HEK293 (cell line): ENCODE results near the gene RASA3.

Experiments used
- CTCF ChIA-PET: fragments of 350-600 bp; formaldehyde crosslinking; extraction: SDS; loops from one replicate; lab custom pipeline; 2021; ENCODE audit warnings: antibody characterized with exemption; lab: Yijun Ruan, JAX
- POLR2A ChIA-PET: fragments of 300-600 bp; formaldehyde crosslinking; extraction: SDS; loops from one replicate; lab custom pipeline; 2020; ENCODE audit warnings: antibody characterized with exemption, inconsistent platforms; lab: Yijun Ruan, JAX
- H3K27ac ChIP-seq: fragments of 200-500 bp; sonication (Bioruptor generic); 2 replicates; pipeline ENCODE4 v1.5.1; 2014; ENCODE audit warnings: low read depth, low read length, control low read depth, inconsistent platforms; ENCODE audit errors: extremely low read depth
- H3K36me3 ChIP-seq, 2 experiments: fragments of 200-500 bp in 1 of 2; sonication (Bioruptor generic) in 1 of 2; 1 replicate in 1 of 2; 2 replicates in 1 of 2; pipeline ENCODE4 v1.5.1; 2014 to 2017; ENCODE audit warnings: inconsistent platforms in 2 of 2, low read length in 2 of 2; ENCODE audit not compliant: control insufficient read depth in 2 of 2, insufficient read depth in 1 of 2
- H3K4me1 ChIP-seq: fragments of 200-500 bp; sonication (Bioruptor generic); 2 replicates; pipeline ENCODE4 v1.5.1; 2014; ENCODE audit warnings: mild to moderate bottlenecking, low read length, inconsistent platforms; ENCODE audit not compliant: control insufficient read depth, insufficient read depth
- H3K4me3 ChIP-seq: 2 replicates; pipeline ENCODE4 v1.5.1; 2011; ENCODE audit warnings: low read depth, mild to moderate bottlenecking, control low read depth, low read length, moderate library complexity
- H3K9me3 ChIP-seq: fragments of 200-500 bp; sonication (Bioruptor generic); 2 replicates; pipeline ENCODE4 v1.5.1; 2014; ENCODE audit warnings: low read depth, low read length, inconsistent platforms; ENCODE audit not compliant: control insufficient read depth, insufficient read depth
- BCL11B ChIP-seq: fragments of 450-650 bp; formaldehyde crosslinking; IDR thresholded peaks from 2 replicates; pipeline ENCODE4 v1.5.1; 2016; ENCODE audit warnings: low read depth, missing biosample characterization, missing genetic modification characterization
- GLI2 ChIP-seq: fragments of 450-650 bp; formaldehyde crosslinking; IDR thresholded peaks from 2 replicates; pipeline ENCODE4; 2017; ENCODE audit warnings: missing biosample characterization, missing genetic modification characterization, low read depth, borderline replicate concordance
- GLI4 ChIP-seq: fragments of 450-650 bp; formaldehyde crosslinking; IDR thresholded peaks from 2 replicates; pipeline ENCODE4 v1.5.1; 2016; ENCODE audit warnings: missing biosample characterization, missing genetic modification characterization
- GLIS2 ChIP-seq: fragments of 450-650 bp; formaldehyde crosslinking; IDR thresholded peaks from 2 replicates; pipeline ENCODE4 v1.5.1; 2016; ENCODE audit warnings: missing biosample characterization, missing genetic modification characterization
- HOXA7 ChIP-seq: sonication (generic); formaldehyde crosslinking; IDR thresholded peaks from 2 replicates; pipeline ENCODE4 v1.8.1; 2022; ENCODE audit warnings: missing genetic modification reagents, borderline replicate concordance
- KLF7 ChIP-seq: fragments of 450-650 bp; formaldehyde crosslinking; IDR thresholded peaks from 2 replicates; pipeline ENCODE4 v1.5.1; 2016; ENCODE audit warnings: missing biosample characterization, missing genetic modification characterization, borderline replicate concordance
- PATZ1 ChIP-seq: fragments of 450-650 bp; formaldehyde crosslinking; IDR thresholded peaks from 2 replicates; pipeline ENCODE4 v1.5.1; 2016; ENCODE audit warnings: missing biosample characterization, missing genetic modification characterization
- SALL2 ChIP-seq: fragments of 450-650 bp; formaldehyde crosslinking; IDR thresholded peaks from 2 replicates; pipeline ENCODE4 v1.5.0; 2017; ENCODE audit warnings: missing biosample characterization, mild to moderate bottlenecking, missing genetic modification characterization, borderline replicate concordance
- ZBTB11 ChIP-seq: fragments of 450-650 bp; formaldehyde crosslinking; conservative IDR thresholded peaks from 2 replicates; pipeline ENCODE4 v1.5.1; 2016; ENCODE audit warnings: low read depth, missing biosample characterization, missing genetic modification characterization
- ZBTB7A ChIP-seq: fragments of 450-650 bp; formaldehyde crosslinking; IDR thresholded peaks from 2 replicates; pipeline ENCODE4 v1.5.1; 2016; ENCODE audit warnings: low read depth, missing biosample characterization, missing genetic modification characterization
- ZNF138 ChIP-seq: fragments of 450-650 bp; formaldehyde crosslinking; IDR thresholded peaks from 2 replicates; pipeline ENCODE4 v1.5.1; 2016; ENCODE audit warnings: missing biosample characterization, missing genetic modification characterization, borderline replicate concordance
- ZNF140 ChIP-seq: fragments of 450-650 bp; formaldehyde crosslinking; IDR thresholded peaks from 2 replicates; pipeline ENCODE4 v1.5.1; 2016; ENCODE audit warnings: missing biosample characterization, missing genetic modification characterization
- ZNF174 ChIP-seq: fragments of 450-650 bp; formaldehyde crosslinking; IDR thresholded peaks from 2 replicates; pipeline ENCODE4 v1.5.0; 2017; ENCODE audit warnings: missing biosample characterization, mild to moderate bottlenecking, missing genetic modification characterization
- ZNF341 ChIP-seq: fragments of 450-650 bp; formaldehyde crosslinking; IDR thresholded peaks from 2 replicates; pipeline ENCODE4; 2016; ENCODE audit warnings: low read depth, missing biosample characterization, missing genetic modification characterization
- ZNF423 ChIP-seq: fragments of 450-650 bp; formaldehyde crosslinking; IDR thresholded peaks from 2 replicates; pipeline ENCODE4 v1.5.1; 2016; ENCODE audit warnings: missing biosample characterization, missing genetic modification characterization
- ZNF544 ChIP-seq: fragments of 450-650 bp; formaldehyde crosslinking; IDR thresholded peaks from 2 replicates; pipeline ENCODE4 v1.5.0; 2017; ENCODE audit warnings: missing biosample characterization, missing genetic modification characterization
- ZNF600 ChIP-seq: fragments of 450-650 bp; formaldehyde crosslinking; IDR thresholded peaks from 2 replicates; pipeline ENCODE4 v1.5.1; 2016; ENCODE audit warnings: missing biosample characterization, missing genetic modification characterization
- ZNF658 ChIP-seq: fragments of 450-650 bp; formaldehyde crosslinking; IDR thresholded peaks from 2 replicates; pipeline ENCODE4; 2016; ENCODE audit warnings: missing biosample characterization, missing genetic modification characterization
- ZNF768 ChIP-seq: fragments of 450-650 bp; formaldehyde crosslinking; IDR thresholded peaks from 2 replicates; pipeline ENCODE4 v1.5.1; 2018; ENCODE audit warnings: missing biosample characterization, mild to moderate bottlenecking, missing genetic modification characterization
- ZSCAN5A ChIP-seq: fragments of 450-650 bp; formaldehyde crosslinking; IDR thresholded peaks from 2 replicates; pipeline ENCODE4 v1.5.1; 2016; ENCODE audit warnings: missing biosample characterization, missing genetic modification characterization
- TF ChIP-seq, protein P1 (sequence below): fragments of 450-650 bp; formaldehyde crosslinking; IDR thresholded peaks from 2 replicates; pipeline ENCODE4 v1.5.1; 2016; ENCODE audit warnings: missing biosample characterization, missing genetic modification characterization
- TF ChIP-seq, protein P2 (sequence below): fragments of 450-650 bp; formaldehyde crosslinking; IDR thresholded peaks from 2 replicates; pipeline ENCODE4 v1.5.1; 2016; ENCODE audit warnings: missing biosample characterization, missing genetic modification characterization

The RASA3 gene

GRCh38 chr13:113991191-113991669 is 141.2 kb downstream of the RASA3 start:
- POLR2A ChIA-PET = no interaction called here
- H3K27ac ChIP-seq = no peak overlapping the region
- H3K4me3 ChIP-seq = no peak overlapping the region
- H3K9me3 ChIP-seq = no peaks in the 10 kb centered on the region
- TF ChIP-seq ZNF423 (tag by site-specific recombination) (no peak), GLIS2 (tag by site-specific recombination) (no peak), ZNF140 (tag by site-specific recombination) (no peak), ZNF658 (tag by site-specific recombination) (no peak), HOXA7 (CRISPR knock-in tag) (no peak), PATZ1 (tag by site-specific recombination) (no peak), ZBTB7A (tag by site-specific recombination) (no peak), ZSCAN5A (tag by site-specific recombination) (no peak), ZNF600 (tag by site-specific recombination) (no peak), ZNF138 (tag by site-specific recombination) (no peak), ZNF544 (tag by site-specific recombination) (no peak), ZBTB11 (tag by site-specific recombination) (no peak)
- TF ChIP-seq, protein P1, sequence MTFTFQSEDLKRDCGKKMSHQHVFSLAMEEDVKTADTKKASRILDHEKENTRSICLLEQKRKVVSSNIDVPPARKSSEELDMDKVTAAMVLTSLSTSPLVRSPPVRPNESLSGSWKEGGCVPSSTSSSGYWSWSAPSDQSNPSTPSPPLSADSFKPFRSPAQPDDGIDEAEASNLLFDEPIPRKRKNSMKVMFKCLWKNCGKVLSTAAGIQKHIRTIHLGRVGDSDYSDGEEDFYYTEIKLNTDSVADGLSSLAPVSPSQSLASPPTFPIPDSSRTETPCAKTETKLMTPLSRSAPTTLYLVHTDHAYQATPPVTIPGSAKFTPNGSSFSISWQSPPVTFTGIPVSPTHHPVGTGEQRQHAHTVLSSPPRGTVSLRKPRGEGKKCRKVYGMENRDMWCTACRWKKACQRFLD (tag by site-specific recombination) = no peak
- CTCF ChIA-PET = no interaction called here
- peaks cover 0 to 16% of the 10 kb centered on the region in 2 experiments; a peak in 1 of 3 replicates for H3K36me3 ChIP-seq
- no peaks in the 10 kb centered on the region for H3K4me1 ChIP-seq

- Histone ChIP-seq H3K4me1 (no peaks in the 10 kb centered on the region), H3K9me3 (no peaks in the 10 kb centered on the region), H3K27ac (no peak overlapping the region), H3K4me3 (no peak overlapping the region), H3K36me3 (peaks cover 0 to 16% of the 10 kb centered on the region in 2 experiments; a peak in 1 of 3 replicates)
- ChIA-PET CTCF (no interaction called here), POLR2A (no interaction called here)
- TF ChIP-seq BCL11B = no peak
- TF ChIP-seq SALL2 (tag by site-specific recombination) = no peak
- no peak for TF ChIP-seq ZNF768
- no peak for TF ChIP-seq GLI2 (tag by site-specific recombination)
- TF ChIP-seq, protein P2, sequence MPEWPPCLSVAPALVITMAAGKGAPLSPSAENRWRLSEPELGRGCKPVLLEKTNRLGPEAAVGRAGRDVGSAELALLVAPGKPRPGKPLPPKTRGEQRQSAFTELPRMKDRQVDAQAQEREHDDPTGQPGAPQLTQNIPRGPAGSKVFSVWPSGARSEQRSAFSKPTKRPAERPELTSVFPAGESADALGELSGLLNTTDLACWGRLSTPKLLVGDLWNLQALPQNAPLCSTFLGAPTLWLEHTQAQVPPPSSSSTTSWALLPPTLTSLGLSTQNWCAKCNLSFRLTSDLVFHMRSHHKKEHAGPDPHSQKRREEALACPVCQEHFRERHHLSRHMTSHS (tag by site-specific recombination) = no peak
- TF ChIP-seq ZNF138 (tag by site-specific recombination) = no peak
- no peak for TF ChIP-seq ZNF174 (tag by site-specific recombination)
- TF ChIP-seq KLF7 (tag by site-specific recombination) = no peak
- no peak for TF ChIP-seq ZNF341 (tag by site-specific recombination)
- TF ChIP-seq GLI4 (tag by site-specific recombination) = no peak
Observed at GRCh38 chr13:113990321-113990837, 142.0 kb downstream of the RASA3 start.
